Measurements from ENCODE around the gene SLC12A4.
A peak's percentile ranks its signal among the peaks of the same experiment; 100 is the strongest.
"Not testable (repeated sequence)": the region's sequence is repeated elsewhere in the genome, so short reads cannot be mapped to it uniquely, and the experiment has no call there.

Gene SLC12A4

GRCh38 chr16:67927131-67927941, 41.1 kb downstream of the SLC12A4 start:
- DNase-seq (ENCODE audit: low read depth in 3 of 3) = no peak

- no peak for DNase-seq (ENCODE audit: low read depth in 3 of 3)
These were observed 42.2 kb downstream of the SLC12A4 start for GRCh38 chr16:67926181-67926750.

GRCh38 chr16:67924140-67924906, 44.1 kb downstream of the SLC12A4 start:
- no peak for DNase-seq (ENCODE audit: low read depth in 3 of 3)

- no peak for DNase-seq (ENCODE audit: low read depth in 3 of 3)
These were observed 44.9 kb downstream of the SLC12A4 start for GRCh38 chr16:67923414-67924116.

- no peak for DNase-seq (ENCODE audit: low read depth in 3 of 3)
These were observed 45.7 kb downstream of the SLC12A4 start for GRCh38 chr16:67922740-67923139.

GRCh38 chr16:67922221-67922620, 46.2 kb downstream of the SLC12A4 start:
- DNase-seq (ENCODE audit: low read depth in 3 of 3) = no peak

- no peak for DNase-seq (ENCODE audit: low read depth in 3 of 3)
These were observed 48.7 kb downstream of the SLC12A4 start for GRCh38 chr16:67919622-67920221.

- peak in 2 of 3 donors; percentile 44 to 49 for DNase-seq (ENCODE audit: low read depth in 3 of 3)
These were observed 50.6 kb downstream of the SLC12A4 start for GRCh38 chr16:67917852-67918236.

- DNase-seq (ENCODE audit: low read depth in 3 of 3) = no peak
These were observed 51.1 kb downstream of the SLC12A4 start for GRCh38 chr16:67917140-67917851.

GRCh38 chr16:67915831-67916723, 52.4 kb downstream of the SLC12A4 start:
- no peak for DNase-seq (ENCODE audit: low read depth in 3 of 3)

- not testable (repeated sequence) for DNase-seq (ENCODE audit: low read depth in 3 of 3)
These were observed 53.0 kb downstream of the SLC12A4 start for GRCh38 chr16:67915496-67915769.

- DNase-seq (ENCODE audit: low read depth in 3 of 3) = no peak
These were observed 53.5 kb downstream of the SLC12A4 start for GRCh38 chr16:67914758-67915495.

- DNase-seq (ENCODE audit: low read depth in 3 of 3) = no peak
These were observed 58.3 kb downstream of the SLC12A4 start for GRCh38 chr16:67910158-67910557.

- DNase-seq (ENCODE audit: low read depth in 3 of 3) = no peak
These were observed 59.2 kb downstream of the SLC12A4 start for GRCh38 chr16:67909056-67909742.

GRCh38 chr16:67907397-67908180, 60.8 kb downstream of the SLC12A4 start:
- no peak for DNase-seq (ENCODE audit: low read depth in 3 of 3)

- DNase-seq (ENCODE audit: low read depth in 3 of 3) = no peak
These were observed 65.6 kb downstream of the SLC12A4 start for GRCh38 chr16:67902831-67903230.

- DNase-seq (ENCODE audit: low read depth in 3 of 3) = no peak
These were observed 66.7 kb downstream of the SLC12A4 start for GRCh38 chr16:67901734-67902133.

- DNase-seq (ENCODE audit: low read depth in 3 of 3) = no peak
These were observed 71.2 kb downstream of the SLC12A4 start for GRCh38 chr16:67897231-67897630.

All from stimulated activated CD4-positive, alpha-beta T cell treated with anti-CD3 and anti-CD28 coated beads, TNF-alpha, amount 100 ng/mL, for 48 hours (primary cell).